ENCODE measurements around the gene PZP. TPM values are rescaled to one million over a fixed set of nuclear protein-coding genes. Genes with fewer than 3 reads are reported as not detected.
A peak's percentile ranks its signal among the peaks of the same experiment; 100 is the strongest.

PZP gene
- total and polyA plus RNA-seq, 2 of the 13 experiments (the other 11 are each of a cell fraction or from before 2014, with no cell fraction given) = 0.07 to 0.89 TPM

DNA sequence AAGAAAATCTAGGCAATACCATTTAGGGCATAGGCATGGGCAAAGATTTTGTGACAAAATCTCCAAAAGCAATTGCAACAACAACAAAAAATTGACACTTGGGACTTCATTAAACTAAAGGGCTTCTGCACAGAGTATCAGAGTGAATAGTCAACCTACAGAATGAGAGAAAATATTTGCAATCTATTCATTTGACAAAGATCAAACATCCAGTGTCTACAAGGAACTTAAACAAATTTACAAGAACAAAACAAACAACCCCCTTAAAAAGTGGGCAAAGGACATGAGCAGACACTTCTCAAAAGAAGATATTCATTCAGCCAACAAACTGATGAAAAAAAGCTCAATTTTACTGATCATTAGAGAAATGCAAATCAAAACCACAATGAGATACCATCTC, 44.1 kb upstream of the PZP start (continued):
- TF ChIP-seq MAFK (conservative IDR thresholded peaks at IDR 0.05 in 1 of 2, IDR thresholded peaks at IDR 0.05 in 1 of 2; ENCODE audit: low read length in 2 of 2) (no peak), RXRA (CRISPR knock-in tag; IDR thresholded peaks at IDR 0.05) (no peak), PCBP2 (optimal IDR thresholded peaks at IDR 0.05; ENCODE audit: low read depth, low read length, poor library complexity, severe bottlenecking) (no peak), CENPX (CRISPR knock-in tag; IDR thresholded peaks at IDR 0.05) (no peak), HOXA9 (CRISPR knock-in tag; IDR thresholded peaks at IDR 0.05; ENCODE audit: borderline replicate concordance) (no peak), FOXA3 (CRISPR knock-in tag; IDR thresholded peaks at IDR 0.05) (peak; percentile 87), ISL2 (CRISPR knock-in tag; IDR thresholded peaks at IDR 0.05) (peak; percentile 68; the same call in 1 of the 2 replicates), KAT7 (CRISPR knock-in tag; IDR thresholded peaks at IDR 0.05; ENCODE audit: borderline replicate concordance) (no peak), ZNF775 (CRISPR knock-in tag; IDR thresholded peaks at IDR 0.05; ENCODE audit: borderline replicate concordance) (no peak), SNRNP70 (IDR thresholded peaks at IDR 0.05; ENCODE audit: low read depth, low read length) (no peak), HHEX (CRISPR knock-in tag; IDR thresholded peaks at IDR 0.05) (peak; percentile 84), TP53 (CRISPR knock-in tag; conservative IDR thresholded peaks at IDR 0.05) (no peak), FOXP1 (IDR thresholded peaks at IDR 0.05) (no peak), FOXP1 (CRISPR knock-in tag; IDR thresholded peaks at IDR 0.05) (peak; percentile 36; the same call in 1 of the 2 replicates), NR2C2 (CRISPR knock-in tag; IDR thresholded peaks at IDR 0.05; ENCODE audit: borderline replicate concordance) (no peak), NFKBIZ (CRISPR knock-in tag; IDR thresholded peaks at IDR 0.05) (no peak), HOXD1 (CRISPR knock-in tag; IDR thresholded peaks at IDR 0.05) (no peak), PTBP1 (IDR thresholded peaks at IDR 0.05; ENCODE audit: low read depth, low read length, poor library complexity, severe bottlenecking) (no peak), ZFP82 (CRISPR knock-in tag; IDR thresholded peaks at IDR 0.05; ENCODE audit: borderline replicate concordance) (no peak), DR1 (CRISPR knock-in tag; IDR thresholded peaks at IDR 0.05) (no peak), JUN (CRISPR knock-in tag; IDR thresholded peaks at IDR 0.05) (no peak), ZNF343 (CRISPR knock-in tag; IDR thresholded peaks at IDR 0.05) (no peak)
- TF ChIP-seq, protein P1, sequence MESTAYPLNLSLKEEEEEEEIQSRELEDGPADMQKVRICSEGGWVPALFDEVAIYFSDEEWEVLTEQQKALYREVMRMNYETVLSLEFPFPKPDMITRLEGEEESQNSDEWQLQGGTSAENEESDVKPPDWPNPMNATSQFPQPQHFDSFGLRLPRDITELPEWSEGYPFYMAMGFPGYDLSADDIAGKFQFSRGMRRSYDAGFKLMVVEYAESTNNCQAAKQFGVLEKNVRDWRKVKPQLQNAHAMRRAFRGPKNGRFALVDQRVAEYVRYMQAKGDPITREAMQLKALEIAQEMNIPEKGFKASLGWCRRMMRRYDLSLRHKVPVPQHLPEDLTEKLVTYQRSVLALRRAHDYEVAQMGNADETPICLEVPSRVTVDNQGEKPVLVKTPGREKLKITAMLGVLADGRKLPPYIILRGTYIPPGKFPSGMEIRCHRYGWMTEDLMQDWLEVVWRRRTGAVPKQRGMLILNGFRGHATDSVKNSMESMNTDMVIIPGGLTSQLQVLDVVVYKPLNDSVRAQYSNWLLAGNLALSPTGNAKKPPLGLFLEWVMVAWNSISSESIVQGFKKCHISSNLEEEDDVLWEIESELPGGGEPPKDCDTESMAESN (CRISPR knock-in tag; conservative IDR thresholded peaks at IDR 0.05) = no peak
- TF ChIP-seq, protein P2, sequence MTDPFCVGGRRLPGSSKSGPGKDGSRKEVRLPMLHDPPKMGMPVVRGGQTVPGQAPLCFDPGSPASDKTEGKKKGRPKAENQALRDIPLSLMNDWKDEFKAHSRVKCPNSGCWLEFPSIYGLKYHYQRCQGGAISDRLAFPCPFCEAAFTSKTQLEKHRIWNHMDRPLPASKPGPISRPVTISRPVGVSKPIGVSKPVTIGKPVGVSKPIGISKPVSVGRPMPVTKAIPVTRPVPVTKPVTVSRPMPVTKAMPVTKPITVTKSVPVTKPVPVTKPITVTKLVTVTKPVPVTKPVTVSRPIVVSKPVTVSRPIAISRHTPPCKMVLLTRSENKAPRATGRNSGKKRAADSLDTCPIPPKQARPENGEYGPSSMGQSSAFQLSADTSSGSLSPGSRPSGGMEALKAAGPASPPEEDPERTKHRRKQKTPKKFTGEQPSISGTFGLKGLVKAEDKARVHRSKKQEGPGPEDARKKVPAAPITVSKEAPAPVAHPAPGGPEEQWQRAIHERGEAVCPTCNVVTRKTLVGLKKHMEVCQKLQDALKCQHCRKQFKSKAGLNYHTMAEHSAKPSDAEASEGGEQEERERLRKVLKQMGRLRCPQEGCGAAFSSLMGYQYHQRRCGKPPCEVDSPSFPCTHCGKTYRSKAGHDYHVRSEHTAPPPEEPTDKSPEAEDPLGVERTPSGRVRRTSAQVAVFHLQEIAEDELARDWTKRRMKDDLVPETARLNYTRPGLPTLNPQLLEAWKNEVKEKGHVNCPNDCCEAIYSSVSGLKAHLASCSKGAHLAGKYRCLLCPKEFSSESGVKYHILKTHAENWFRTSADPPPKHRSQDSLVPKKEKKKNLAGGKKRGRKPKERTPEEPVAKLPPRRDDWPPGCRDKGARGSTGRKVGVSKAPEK (CRISPR knock-in tag; IDR thresholded peaks at IDR 0.05; ENCODE audit: borderline replicate concordance) = no peak
- TF ChIP-seq, protein P3, sequence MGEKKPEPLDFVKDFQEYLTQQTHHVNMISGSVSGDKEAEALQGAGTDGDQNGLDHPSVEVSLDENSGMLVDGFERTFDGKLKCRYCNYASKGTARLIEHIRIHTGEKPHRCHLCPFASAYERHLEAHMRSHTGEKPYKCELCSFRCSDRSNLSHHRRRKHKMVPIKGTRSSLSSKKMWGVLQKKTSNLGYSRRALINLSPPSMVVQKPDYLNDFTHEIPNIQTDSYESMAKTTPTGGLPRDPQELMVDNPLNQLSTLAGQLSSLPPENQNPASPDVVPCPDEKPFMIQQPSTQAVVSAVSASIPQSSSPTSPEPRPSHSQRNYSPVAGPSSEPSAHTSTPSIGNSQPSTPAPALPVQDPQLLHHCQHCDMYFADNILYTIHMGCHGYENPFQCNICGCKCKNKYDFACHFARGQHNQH (CRISPR knock-in tag; IDR thresholded peaks at IDR 0.05) = no peak
- TF ChIP-seq, protein P4, sequence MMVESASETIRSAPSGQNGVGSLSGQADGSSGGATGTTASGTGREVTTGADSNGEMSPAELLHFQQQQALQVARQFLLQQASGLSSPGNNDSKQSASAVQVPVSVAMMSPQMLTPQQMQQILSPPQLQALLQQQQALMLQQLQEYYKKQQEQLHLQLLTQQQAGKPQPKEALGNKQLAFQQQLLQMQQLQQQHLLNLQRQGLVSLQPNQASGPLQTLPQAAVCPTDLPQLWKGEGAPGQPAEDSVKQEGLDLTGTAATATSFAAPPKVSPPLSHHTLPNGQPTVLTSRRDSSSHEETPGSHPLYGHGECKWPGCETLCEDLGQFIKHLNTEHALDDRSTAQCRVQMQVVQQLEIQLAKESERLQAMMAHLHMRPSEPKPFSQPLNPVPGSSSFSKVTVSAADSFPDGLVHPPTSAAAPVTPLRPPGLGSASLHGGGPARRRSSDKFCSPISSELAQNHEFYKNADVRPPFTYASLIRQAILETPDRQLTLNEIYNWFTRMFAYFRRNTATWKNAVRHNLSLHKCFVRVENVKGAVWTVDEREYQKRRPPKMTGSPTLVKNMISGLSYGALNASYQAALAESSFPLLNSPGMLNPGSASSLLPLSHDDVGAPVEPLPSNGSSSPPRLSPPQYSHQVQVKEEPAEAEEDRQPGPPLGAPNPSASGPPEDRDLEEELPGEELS (CRISPR knock-in tag; IDR thresholded peaks at IDR 0.05) = peak; percentile 38; the same call in 1 of the 2 replicates
